DOHH2 (cell line): ENCODE data around the gene RESF1.

Experiments used
- H3F3A ChIP-seq: fragments of 200-600 bp; sonication (generic), shearing (Covaris generic); 2 replicates; pipeline ENCODE4 v1.6.0; 2016; ENCODE audit warnings: antibody characterized with exemption, mild to moderate bottlenecking; ENCODE audit not compliant: control insufficient read depth, insufficient read depth
- H3K27ac ChIP-seq: fragments of 200-600 bp; sonication (generic); 2 replicates; pipeline ENCODE4 v1.5.1; 2014; ENCODE audit warnings: low read depth, mild to moderate bottlenecking, low read length, moderate library complexity
- H3K27me3 ChIP-seq: fragments of 200-600 bp; sonication (generic); 2 replicates; pipeline ENCODE4 v1.6.1; 2014; ENCODE audit warnings: mild to moderate bottlenecking, low read length, mixed read lengths; ENCODE audit not compliant: control insufficient read depth
- H3K36me3 ChIP-seq: fragments of 200-600 bp; sonication (generic); 2 replicates; pipeline ENCODE4 v1.6.1; 2014; ENCODE audit warnings: mild to moderate bottlenecking, low read length, moderate library complexity, mixed read lengths; ENCODE audit not compliant: control insufficient read depth
- H3K4me1 ChIP-seq: fragments of 200-600 bp; sonication (generic); 2 replicates; pipeline ENCODE4 v1.6.1; 2014; ENCODE audit warnings: mild to moderate bottlenecking, low read length, mixed read lengths; ENCODE audit not compliant: control insufficient read depth
- H3K4me2 ChIP-seq: fragments of 200-600 bp; sonication (generic); 2 replicates; pipeline ENCODE4 v1.6.0; 2014; ENCODE audit warnings: mild to moderate bottlenecking, low read length, moderate library complexity
- H3K4me3 ChIP-seq: fragments of 200-600 bp; sonication (generic); 2 replicates; pipeline ENCODE4 v1.5.1; 2014; ENCODE audit warnings: mild to moderate bottlenecking, low read length, mixed read lengths
- H3K79me2 ChIP-seq: fragments of 200-600 bp; sonication (generic); 2 replicates; pipeline ENCODE4 v1.6.1; 2014; ENCODE audit warnings: mild to moderate bottlenecking, low read length, mixed read lengths; ENCODE audit not compliant: control insufficient read depth
- H3K9me2 ChIP-seq: fragments of 200-600 bp; sonication (generic); replicated peaks from 2 replicates; pipeline ENCODE4 v1.6.1; 2014; ENCODE audit warnings: mild to moderate bottlenecking, low read length, mixed read lengths; ENCODE audit not compliant: control insufficient read depth
- H3K9me3 ChIP-seq: fragments of 200-600 bp; sonication (generic); 2 replicates; pipeline ENCODE4 v1.6.1; 2014; ENCODE audit warnings: antibody characterized with exemption, low read length, mixed read lengths; ENCODE audit not compliant: control insufficient read depth, insufficient read depth
- H4K20me1 ChIP-seq: fragments of 200-600 bp; sonication (generic); 2 replicates; pipeline ENCODE4 v1.6.0; 2014; ENCODE audit warnings: low read depth, mild to moderate bottlenecking, antibody characterized with exemption, low read length, moderate library complexity; ENCODE audit not compliant: control insufficient read depth, insufficient read depth
- CTCF ChIP-seq: fragments of 200-600 bp; sonication (generic); IDR thresholded peaks from one replicate; pipeline ENCODE4 v1.5.1; 2014; ENCODE audit warnings: antibody characterized with exemption, mild to moderate bottlenecking, low read depth, low read length; ENCODE audit not compliant: poor library complexity, severe bottlenecking
- EZH2phosphoT487 ChIP-seq: fragments of 200-600 bp; sonication (generic); IDR thresholded peaks from 2 replicates; pipeline ENCODE4 v1.6.1; 2017; ENCODE audit warnings: borderline replicate concordance, mild to moderate bottlenecking, antibody characterized with exemption, low read length, moderate library complexity, mixed read lengths

RESF1 gene

GRCh38 chr12:31922341-31923062 is 36.7 kb upstream of the RESF1 start:
- Histone ChIP-seq H3K27ac (no peak overlapping the region), H3K36me3 (0 out of 2 replicates have a peak, but pooled peaks cover 2% of the 10 kb centered on the region), H3K9me2 (no peaks in the 10 kb centered on the region), H3K4me3 (no peak overlapping the region), H3K4me2 (no peak overlapping the region), H3K9me3 (peaks cover 26% of the 10 kb centered on the region), H4K20me1 (no peaks in the 10 kb centered on the region), H3K4me1 (peaks cover 3% of the 10 kb centered on the region; the same call in 1 of the 2 replicates), H3K79me2 (no peaks in the 10 kb centered on the region), H3K27me3 (no peaks in the 10 kb centered on the region), H3F3A (0 out of 2 replicates have a peak, but pooled peaks cover 2% of the 10 kb centered on the region)
- TF ChIP-seq CTCF: no peak
- no peak for TF ChIP-seq EZH2phosphoT487

- no peak overlapping the region for H3K4me2 ChIP-seq
- no peaks in the 10 kb centered on the region for H3K9me2 ChIP-seq
- H4K20me1 ChIP-seq: no peaks in the 10 kb centered on the region
- H3K4me1 ChIP-seq: peaks cover 7% of the 10 kb centered on the region; the same call in 1 of the 2 replicates
- H3F3A ChIP-seq: 0 out of 2 replicates have a peak, but pooled peaks cover 2% of the 10 kb centered on the region
- peaks cover 26% of the 10 kb centered on the region for H3K9me3 ChIP-seq
- 0 out of 2 replicates have a peak, but pooled peaks cover 2% of the 10 kb centered on the region for H3K36me3 ChIP-seq
- TF ChIP-seq EZH2phosphoT487 (no peak), CTCF (no peak)
- no peak overlapping the region for H3K27ac ChIP-seq
- H3K4me3 ChIP-seq: no peak overlapping the region
- H3K27me3 ChIP-seq: no peaks in the 10 kb centered on the region
- H3K79me2 ChIP-seq: no peaks in the 10 kb centered on the region
These were observed 36.2 kb upstream of the RESF1 start for GRCh38 chr12:31923063-31923412.

GRCh38 chr12:31928246-31929026 is 30.8 kb upstream of the RESF1 start:
- Histone ChIP-seq H3K36me3 (no peaks in the 10 kb centered on the region), H3K4me3 (peak overlapping the region; percentile 59), H3F3A (0 out of 2 replicates have a peak, but pooled peaks cover 2% of the 10 kb centered on the region), H3K4me1 (peaks cover 38% of the 10 kb centered on the region), H3K9me2 (no peaks in the 10 kb centered on the region), H3K9me3 (peaks cover 6% of the 10 kb centered on the region), H4K20me1 (no peaks in the 10 kb centered on the region), H3K27me3 (no peaks in the 10 kb centered on the region), H3K27ac (peak overlapping the region; percentile 35), H3K79me2 (no peaks in the 10 kb centered on the region), H3K4me2 (peak overlapping the region; percentile 64)
- TF ChIP-seq EZH2phosphoT487 (no peak), CTCF (no peak)
